ENCODE measurements around the gene RYR1.
"Not testable (repeated sequence)": the region's sequence is repeated elsewhere in the genome, so short reads cannot be mapped to it uniquely, and the experiment has no call there.

- TF ChIP-seq, protein P1, sequence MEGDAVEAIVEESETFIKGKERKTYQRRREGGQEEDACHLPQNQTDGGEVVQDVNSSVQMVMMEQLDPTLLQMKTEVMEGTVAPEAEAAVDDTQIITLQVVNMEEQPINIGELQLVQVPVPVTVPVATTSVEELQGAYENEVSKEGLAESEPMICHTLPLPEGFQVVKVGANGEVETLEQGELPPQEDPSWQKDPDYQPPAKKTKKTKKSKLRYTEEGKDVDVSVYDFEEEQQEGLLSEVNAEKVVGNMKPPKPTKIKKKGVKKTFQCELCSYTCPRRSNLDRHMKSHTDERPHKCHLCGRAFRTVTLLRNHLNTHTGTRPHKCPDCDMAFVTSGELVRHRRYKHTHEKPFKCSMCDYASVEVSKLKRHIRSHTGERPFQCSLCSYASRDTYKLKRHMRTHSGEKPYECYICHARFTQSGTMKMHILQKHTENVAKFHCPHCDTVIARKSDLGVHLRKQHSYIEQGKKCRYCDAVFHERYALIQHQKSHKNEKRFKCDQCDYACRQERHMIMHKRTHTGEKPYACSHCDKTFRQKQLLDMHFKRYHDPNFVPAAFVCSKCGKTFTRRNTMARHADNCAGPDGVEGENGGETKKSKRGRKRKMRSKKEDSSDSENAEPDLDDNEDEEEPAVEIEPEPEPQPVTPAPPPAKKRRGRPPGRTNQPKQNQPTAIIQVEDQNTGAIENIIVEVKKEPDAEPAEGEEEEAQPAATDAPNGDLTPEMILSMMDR (IDR thresholded peaks at IDR 0.05; ENCODE audit: low read length) = not testable (repeated sequence)
- not testable (repeated sequence) for TF ChIP-seq EZH2 (optimal IDR thresholded peaks at IDR 0.05; ENCODE audit: low read depth, low read length)
These were observed 145.8 kb downstream of the RYR1 start for GRCh38 chr19:38579304-38579703.

All from MM.1S (cell line).